Natural killer cell (primary cell): ENCODE measurements around the gene TICAM2. TPM values are rescaled to one million over a fixed set of nuclear protein-coding genes. Genes with fewer than 3 reads are reported as not detected.

ENCODE experiments used
- ATAC-seq, 3 donors: fragments of 150-1000 bp in 2 of 3; fragments of 200-7000 bp in 1 of 3; cut with Tn5 transposase; 1 replicate in 1 of 3; 2 replicates in 2 of 3; pipeline ENCODE4 v1.10.0; 2021; ENCODE audit warnings: mild to moderate bottlenecking in 2 of 3, moderate library complexity in 2 of 3
- DNase-seq, 2 donors: peaks; one replicate each; pipeline versions ENCODE4 v3.0.0 to v3.0.0-alpha.2; 2013 to 2021; ENCODE audit warnings: mixed read lengths in 1 of 2
- H3K27ac ChIP-seq: one replicate; pipeline ENCODE4 v1.5.1; 2013; ENCODE audit warnings: mild to moderate bottlenecking, low read length
- H3K27me3 ChIP-seq: one replicate; pipeline ENCODE4 v1.6.1; 2013; ENCODE audit warnings: low read length; ENCODE audit not compliant: control insufficient read depth, insufficient read depth
- H3K36me3 ChIP-seq: one replicate; pipeline ENCODE4 v1.6.1; 2013; ENCODE audit warnings: low read length; ENCODE audit not compliant: control insufficient read depth, insufficient read depth
- H3K4me1 ChIP-seq: one replicate; pipeline ENCODE4 v1.6.1; 2013; ENCODE audit warnings: low read length; ENCODE audit not compliant: control insufficient read depth, insufficient read depth
- H3K4me3 ChIP-seq: one replicate; pipeline ENCODE4 v1.5.1; 2013; ENCODE audit warnings: low read length
- H3K9me3 ChIP-seq: one replicate; pipeline ENCODE4 v1.6.1; 2013; ENCODE audit warnings: low read length; ENCODE audit not compliant: control insufficient read depth, insufficient read depth
- H3K27ac Mint-ChIP-seq, 2 donors: one replicate each; pipeline ENCODE4 v1.8.0; 2022; ENCODE audit warnings: mild to moderate bottlenecking in 2 of 2, mixed read lengths in 2 of 2, moderate library complexity in 1 of 2
- H3K27me3 Mint-ChIP-seq, 2 donors: one replicate each; pipeline ENCODE4 v1.8.0; 2022; ENCODE audit warnings: low read depth in 2 of 2, mixed read lengths in 2 of 2
- H3K36me3 Mint-ChIP-seq: one replicate; pipeline ENCODE4 v1.8.0; 2022; ENCODE audit warnings: mixed read lengths
- H3K4me1 Mint-ChIP-seq, 2 donors: one replicate each; pipeline ENCODE4 v1.8.0; 2022; ENCODE audit warnings: mixed read lengths in 2 of 2
- H3K4me3 Mint-ChIP-seq: one replicate; pipeline ENCODE4 v1.8.0; 2022; ENCODE audit warnings: mild to moderate bottlenecking, moderate library complexity, mixed read lengths
- H3K9me3 Mint-ChIP-seq, 2 donors: one replicate each; pipeline ENCODE4 v1.8.0; 2022; ENCODE audit warnings: mixed read lengths in 2 of 2
- WGBS: methylation state at CpG from one replicate; pipeline ENCODE4 v1.1.7; 2013; ENCODE audit warnings: missing lambda C conversion rate; ENCODE audit not compliant: insufficient coverage; 5-methylcytosine and 5-hydroxymethylcytosine counted together
- intact Hi-C: fragments of 100-400 bp; cut with micrococcal nuclease; formaldehyde crosslinking; loops from one replicate; pipeline ENCODE4 v1.14.2; 2022
- total RNA-seq, 4 donors: library from RNA; stranded (reverse); fragments of 120-200 nt in 1 of 4; gene quantifications; one replicate each; pipeline versions ENCODE4 v1.2.3 to v1.2.4, GENCODE V29; 2013 to 2022
- TF ChIP-seq, protein P1 (sequence below): fragments of 200-600 bp; IDR thresholded peaks from one replicate; pipeline ENCODE4 v1.8.0; 2022; ENCODE audit warnings: antibody characterized with exemption

Gene TICAM2
- total RNA-seq, 3 donors from 2014 or later (not counting 1 experiment from before 2014, with no cell fraction given): 0.61 to 1.4 (median 1.3) TPM

DNA sequence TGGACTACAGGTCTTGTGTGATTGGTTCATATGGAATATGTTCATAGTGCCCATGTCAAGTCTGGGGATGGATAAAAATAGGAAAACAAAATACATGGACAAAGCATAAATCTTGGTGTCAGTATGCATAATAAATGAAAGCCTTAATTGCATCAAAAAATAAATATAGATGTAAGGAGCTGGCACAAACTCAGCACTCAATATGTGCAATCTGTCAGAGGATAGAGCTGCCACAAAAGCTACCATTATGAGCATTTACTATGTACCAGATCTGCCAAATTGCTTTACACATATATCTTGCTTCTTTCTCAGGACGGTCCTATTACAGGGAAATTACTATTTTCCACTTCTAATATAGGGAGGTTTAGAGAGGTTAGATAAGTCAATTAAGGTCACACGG, 41.8 kb upstream of the TICAM2 start:
- H3K27me3 Mint-ChIP-seq: peaks cover 11 to 30% of the 10 kb centered on the region in 2 donors
- no peak for ATAC-seq
- WGBS: no CpG with 5 or more reads among the region's 2 CpGs
- intact Hi-C loops: no loop called here
- no peak overlapping the region for H3K4me3 Mint-ChIP-seq
- H3K27ac ChIP-seq: no peak overlapping the region
- peaks cover 8% of the 10 kb centered on the region for H3K4me1 ChIP-seq
- TF ChIP-seq, protein P1, sequence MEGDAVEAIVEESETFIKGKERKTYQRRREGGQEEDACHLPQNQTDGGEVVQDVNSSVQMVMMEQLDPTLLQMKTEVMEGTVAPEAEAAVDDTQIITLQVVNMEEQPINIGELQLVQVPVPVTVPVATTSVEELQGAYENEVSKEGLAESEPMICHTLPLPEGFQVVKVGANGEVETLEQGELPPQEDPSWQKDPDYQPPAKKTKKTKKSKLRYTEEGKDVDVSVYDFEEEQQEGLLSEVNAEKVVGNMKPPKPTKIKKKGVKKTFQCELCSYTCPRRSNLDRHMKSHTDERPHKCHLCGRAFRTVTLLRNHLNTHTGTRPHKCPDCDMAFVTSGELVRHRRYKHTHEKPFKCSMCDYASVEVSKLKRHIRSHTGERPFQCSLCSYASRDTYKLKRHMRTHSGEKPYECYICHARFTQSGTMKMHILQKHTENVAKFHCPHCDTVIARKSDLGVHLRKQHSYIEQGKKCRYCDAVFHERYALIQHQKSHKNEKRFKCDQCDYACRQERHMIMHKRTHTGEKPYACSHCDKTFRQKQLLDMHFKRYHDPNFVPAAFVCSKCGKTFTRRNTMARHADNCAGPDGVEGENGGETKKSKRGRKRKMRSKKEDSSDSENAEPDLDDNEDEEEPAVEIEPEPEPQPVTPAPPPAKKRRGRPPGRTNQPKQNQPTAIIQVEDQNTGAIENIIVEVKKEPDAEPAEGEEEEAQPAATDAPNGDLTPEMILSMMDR: no peak
- H3K27me3 ChIP-seq: peaks cover 2% of the 10 kb centered on the region
- no peak overlapping the region for H3K4me3 ChIP-seq
- no peak overlapping the region for H3K27ac Mint-ChIP-seq
- no peaks in the 10 kb centered on the region for H3K36me3 Mint-ChIP-seq
- no peak for DNase-seq
- H3K9me3 ChIP-seq: no peaks in the 10 kb centered on the region
- peaks cover 0 to 6% of the 10 kb centered on the region in 2 donors for H3K4me1 Mint-ChIP-seq
- no peaks in the 10 kb centered on the region for H3K36me3 ChIP-seq
- no peaks in the 10 kb centered on the region for H3K9me3 Mint-ChIP-seq

DNA sequence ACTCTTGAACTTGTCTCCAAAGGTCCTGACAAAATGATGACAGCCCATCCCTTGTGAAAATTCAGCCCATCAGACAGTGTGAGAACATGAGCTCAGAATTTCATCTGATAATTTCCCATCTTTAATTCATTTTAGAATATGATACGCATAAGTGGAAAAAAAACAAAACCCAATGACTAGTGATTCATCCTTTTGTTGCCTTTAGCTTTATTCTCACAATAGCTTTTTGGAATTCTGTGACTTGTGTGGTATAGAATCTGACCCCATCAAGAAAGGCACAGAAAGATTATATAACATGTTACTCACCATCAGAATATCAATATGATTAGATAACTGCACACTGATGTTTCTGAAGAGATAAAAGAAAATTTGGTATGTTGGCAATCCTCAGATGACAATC, 39.7 kb upstream of the TICAM2 start:
- Mint-ChIP-seq H3K4me3 (no peak overlapping the region), H3K4me1 (peaks cover 0 to 6% of the 10 kb centered on the region in 2 donors), H3K27ac (no peak overlapping the region), H3K27me3 (peaks cover 11 to 39% of the 10 kb centered on the region in 2 donors), H3K9me3 (no peaks in the 10 kb centered on the region), H3K36me3 (no peaks in the 10 kb centered on the region)
- no CpG with 5 or more reads among the region's 1 CpG for WGBS
- Histone ChIP-seq H3K27ac (no peak overlapping the region), H3K27me3 (peaks cover 2% of the 10 kb centered on the region), H3K4me1 (peaks cover 8% of the 10 kb centered on the region), H3K9me3 (no peaks in the 10 kb centered on the region), H3K36me3 (no peaks in the 10 kb centered on the region), H3K4me3 (no peak overlapping the region)
- intact Hi-C loops: no loop called here
- ATAC-seq (no peak), DNase-seq (no peak)
- TF ChIP-seq, protein P1: no peak

DNA sequence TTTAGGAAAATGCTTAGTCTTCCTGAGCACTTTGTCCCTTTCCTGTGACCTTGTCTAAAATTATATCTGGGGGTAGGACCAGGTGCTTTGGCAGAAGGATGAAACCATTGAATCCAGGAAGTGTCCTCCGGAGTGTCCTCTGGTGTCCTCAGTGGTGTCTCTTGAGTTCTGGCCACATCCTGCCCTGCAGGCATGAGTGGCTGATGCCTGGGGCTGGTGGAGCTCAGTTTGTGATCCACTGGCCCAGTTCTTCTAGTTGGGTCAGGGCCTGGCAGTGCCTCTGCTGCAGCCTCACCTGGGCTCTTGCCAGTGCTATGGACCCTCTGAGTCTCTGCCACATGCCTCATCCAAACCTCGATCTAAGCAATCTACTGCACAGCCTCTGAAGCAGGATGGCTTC, 38.0 kb upstream of the TICAM2 start:
- H3K27ac Mint-ChIP-seq: peak overlapping the region in 1 of 2 donors; percentile 59
- H3K27me3 Mint-ChIP-seq: peaks cover 5 to 39% of the 10 kb centered on the region in 2 donors
- no peaks in the 10 kb centered on the region for H3K36me3 Mint-ChIP-seq
- Histone ChIP-seq H3K27ac (no peak overlapping the region), H3K9me3 (no peaks in the 10 kb centered on the region), H3K27me3 (peaks cover 2% of the 10 kb centered on the region), H3K4me1 (peaks cover 8% of the 10 kb centered on the region), H3K36me3 (no peaks in the 10 kb centered on the region), H3K4me3 (no peak overlapping the region)
- no peaks in the 10 kb centered on the region for H3K9me3 Mint-ChIP-seq
- TF ChIP-seq, protein P1: no peak
- peak in 2 of 3 donors; percentile 24 to 53 for ATAC-seq
- WGBS: 60% methylated on average over 2 of the region's 2 CpGs
- no peak overlapping the region for H3K4me3 Mint-ChIP-seq
- DNase-seq: no peak
- intact Hi-C loops: no loop called here
- peaks cover 0 to 6% of the 10 kb centered on the region in 2 donors for H3K4me1 Mint-ChIP-seq

DNA sequence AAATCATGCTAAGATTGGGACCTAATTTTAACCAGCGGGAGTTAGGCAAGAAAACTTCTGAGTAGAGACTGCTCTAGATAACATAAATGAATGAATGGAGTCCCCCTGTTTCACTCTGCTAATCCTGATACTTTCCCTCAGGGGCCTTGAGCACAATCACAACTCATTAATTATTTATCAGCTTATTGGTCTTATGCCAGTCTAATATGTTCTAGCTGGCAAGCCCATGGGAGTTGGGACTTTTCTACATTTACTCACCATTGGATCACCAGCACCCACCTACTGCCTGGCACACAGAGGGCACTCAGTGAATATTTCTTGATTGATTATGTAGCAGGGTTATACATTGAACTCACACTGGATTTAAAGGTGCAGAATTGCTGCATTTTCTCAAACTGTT, 37.1 kb upstream of the TICAM2 start:
- no peak overlapping the region for H3K27ac Mint-ChIP-seq
- H3K4me1 Mint-ChIP-seq: peaks cover 4 to 6% of the 10 kb centered on the region in 2 donors
- no peak for DNase-seq
- H3K9me3 Mint-ChIP-seq: no peaks in the 10 kb centered on the region
- no peak overlapping the region for H3K4me3 Mint-ChIP-seq
- H3K36me3 Mint-ChIP-seq: no peaks in the 10 kb centered on the region
- H3K27me3 Mint-ChIP-seq: peaks cover 0 to 30% of the 10 kb centered on the region in 2 donors
- no peaks in the 10 kb centered on the region for H3K9me3 ChIP-seq
- H3K4me1 ChIP-seq: peaks cover 8% of the 10 kb centered on the region
- 83% methylated on average over 1 of the region's 1 CpG for WGBS
- intact Hi-C loops: no loop called here
- no peaks in the 10 kb centered on the region for H3K36me3 ChIP-seq
- H3K27ac ChIP-seq: no peak overlapping the region
- no peak overlapping the region for H3K4me3 ChIP-seq
- TF ChIP-seq, protein P1: no peak
- peaks cover 1% of the 10 kb centered on the region for H3K27me3 ChIP-seq
- no peak for ATAC-seq
